Mucosa of descending colon (tissue), 3 donors: ENCODE results near the gene PCDHB11. TPM values are rescaled to one million over a fixed set of nuclear protein-coding genes. Genes with fewer than 3 reads are reported as not detected.
"Not testable (repeated sequence)": the region's sequence is repeated elsewhere in the genome, so short reads cannot be mapped to it uniquely, and the experiment has no call there.

Source experiments
- ATAC-seq: fragments of 200-7000 bp; cut with Tn5 transposase; one replicate; pipeline ENCODE4 v1.9.1; 2020; ENCODE audit warnings: mild to moderate bottlenecking, moderate library complexity
- DNase-seq, 3 donors: peaks; one replicate each; pipeline ENCODE4 v3.0.0-alpha.2; 2020
- H3K36me3 ChIP-seq: fragments of 200-600 bp; one replicate; pipeline ENCODE4 v1.8.0; 2021; ENCODE audit warnings: low read depth, mild to moderate bottlenecking
- H3K4me1 ChIP-seq: fragments of 200-600 bp; one replicate; pipeline ENCODE4 v1.8.0; 2021; ENCODE audit warnings: low read depth, mild to moderate bottlenecking
- H3K4me3 ChIP-seq: fragments of 200-600 bp; one replicate; pipeline ENCODE4 v1.8.0; 2021; ENCODE audit warnings: mild to moderate bottlenecking
- H3K9me3 ChIP-seq: fragments of 200-600 bp; one replicate; pipeline ENCODE4 v1.8.0; 2021; ENCODE audit warnings: mild to moderate bottlenecking
- intact Hi-C, 2 donors: fragments of 100-400 bp; cut with DNase I in 1 of 2; cut with micrococcal nuclease in 1 of 2; formaldehyde crosslinking; loops; one replicate each; pipeline versions ENCODE4 v1.11.0 to v1.11.1; 2022; cut with DNase I, micrococcal nuclease
- total RNA-seq, 3 donors: library from RNA; stranded (reverse); fragmentation: NEBNext Ultra II Directional in 2 of 3; extraction: Animal tissue kit (Norgen Biotek cat#: 25700) in 2 of 3; gene quantifications; one replicate each; pipeline versions ENCODE4 v1.2.1 to v1.2.4, GENCODE V29; 2021 to 2023
- TF ChIP-seq, protein P1 (sequence below): fragments of 200-600 bp; IDR thresholded peaks from one replicate; pipeline ENCODE4 v1.8.0; 2022; ENCODE audit warnings: antibody characterized with exemption, mild to moderate bottlenecking
- donor health status: DM: no; HTN: no; CAD: no; lungs with moderate emphysema.
- donor health status: DM: no; HTN: no; CAD: no.
- donor health status: DM: no; HTN: yes; CAD: no.

PCDHB11 gene
- total RNA-seq, 3 donors from 2014 or later, result 0.55 to 5.8 (median 1.3) TPM

DNA sequence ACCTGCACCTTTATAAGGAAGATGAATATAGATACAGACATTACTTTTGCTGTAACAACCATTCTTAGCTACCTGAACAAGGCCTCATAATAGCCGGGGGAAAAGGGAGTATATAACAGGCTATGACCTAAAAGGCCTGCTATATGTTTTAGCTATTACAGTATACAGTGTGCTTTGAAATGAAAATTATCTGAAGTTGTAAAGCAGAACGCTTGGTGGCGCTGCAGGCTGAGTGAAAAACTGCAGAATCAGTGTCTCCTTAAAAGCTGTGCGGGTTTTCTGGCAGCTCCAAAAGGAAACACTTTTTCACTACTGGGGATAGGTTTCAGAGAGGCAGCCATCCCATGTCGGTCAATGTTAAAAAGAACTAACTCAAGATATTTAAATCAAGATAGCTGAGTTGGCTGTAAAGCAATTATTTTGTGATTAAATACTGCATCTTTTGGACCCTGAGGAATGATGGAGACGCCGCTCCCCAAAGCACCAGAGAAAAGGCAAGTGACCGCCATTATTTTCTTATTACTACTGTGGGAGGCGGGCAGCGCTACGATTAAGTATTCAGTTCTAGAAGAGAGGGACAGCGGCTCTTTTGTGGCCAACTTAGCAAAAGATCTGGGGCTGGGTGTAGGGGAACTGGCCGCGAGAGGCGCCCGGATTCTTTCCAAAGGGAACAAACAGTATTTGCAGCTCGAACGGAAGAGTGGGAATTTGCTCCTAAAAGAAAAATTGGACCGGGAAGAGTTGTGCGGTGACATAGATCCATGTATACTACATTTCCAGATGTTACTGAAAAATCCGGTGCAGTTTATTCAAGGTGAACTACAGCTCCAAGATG lies 43.7 kb upstream of the PCDHB11 start:
- TF ChIP-seq, protein P1, sequence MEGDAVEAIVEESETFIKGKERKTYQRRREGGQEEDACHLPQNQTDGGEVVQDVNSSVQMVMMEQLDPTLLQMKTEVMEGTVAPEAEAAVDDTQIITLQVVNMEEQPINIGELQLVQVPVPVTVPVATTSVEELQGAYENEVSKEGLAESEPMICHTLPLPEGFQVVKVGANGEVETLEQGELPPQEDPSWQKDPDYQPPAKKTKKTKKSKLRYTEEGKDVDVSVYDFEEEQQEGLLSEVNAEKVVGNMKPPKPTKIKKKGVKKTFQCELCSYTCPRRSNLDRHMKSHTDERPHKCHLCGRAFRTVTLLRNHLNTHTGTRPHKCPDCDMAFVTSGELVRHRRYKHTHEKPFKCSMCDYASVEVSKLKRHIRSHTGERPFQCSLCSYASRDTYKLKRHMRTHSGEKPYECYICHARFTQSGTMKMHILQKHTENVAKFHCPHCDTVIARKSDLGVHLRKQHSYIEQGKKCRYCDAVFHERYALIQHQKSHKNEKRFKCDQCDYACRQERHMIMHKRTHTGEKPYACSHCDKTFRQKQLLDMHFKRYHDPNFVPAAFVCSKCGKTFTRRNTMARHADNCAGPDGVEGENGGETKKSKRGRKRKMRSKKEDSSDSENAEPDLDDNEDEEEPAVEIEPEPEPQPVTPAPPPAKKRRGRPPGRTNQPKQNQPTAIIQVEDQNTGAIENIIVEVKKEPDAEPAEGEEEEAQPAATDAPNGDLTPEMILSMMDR, result no peak

DNA sequence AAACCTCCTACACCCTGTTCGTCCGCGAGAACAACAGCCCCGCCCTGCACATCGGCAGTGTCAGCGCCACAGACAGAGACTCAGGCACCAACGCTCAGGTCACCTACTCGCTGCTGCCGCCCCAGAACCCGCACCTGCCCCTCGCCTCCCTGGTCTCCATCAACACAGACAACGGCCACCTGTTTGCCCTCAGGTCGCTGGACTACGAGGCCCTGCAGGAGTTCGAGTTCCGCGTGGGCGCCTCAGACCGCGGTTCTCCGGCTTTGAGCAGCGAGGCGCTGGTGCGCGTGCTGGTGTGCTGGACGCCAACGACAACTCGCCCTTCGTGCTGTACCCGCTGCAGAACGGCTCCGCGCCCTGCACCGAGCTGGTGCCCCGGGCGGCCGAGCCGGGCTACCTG lies 42.1 kb upstream of the PCDHB11 start:
- DNase-seq, intact Hi-C loops, H3K4me3 ChIP-seq, ATAC-seq, H3K36me3 ChIP-seq, H3K4me1 ChIP-seq: not testable (repeated sequence)
- H3K9me3 ChIP-seq, result peaks cover 47% of the 10 kb centered on the region

More for the DNA sequence above, 43.7 kb upstream of the PCDHB11 start:
- DNase-seq (no peak), ATAC-seq (no peak)
- Histone ChIP-seq H3K36me3 (no peaks in the 10 kb centered on the region), H3K4me1 (no peaks in the 10 kb centered on the region), H3K4me3 (no peak overlapping the region), H3K9me3 (peaks cover 55% of the 10 kb centered on the region)
- intact Hi-C loops, result no loop called here

DNA sequence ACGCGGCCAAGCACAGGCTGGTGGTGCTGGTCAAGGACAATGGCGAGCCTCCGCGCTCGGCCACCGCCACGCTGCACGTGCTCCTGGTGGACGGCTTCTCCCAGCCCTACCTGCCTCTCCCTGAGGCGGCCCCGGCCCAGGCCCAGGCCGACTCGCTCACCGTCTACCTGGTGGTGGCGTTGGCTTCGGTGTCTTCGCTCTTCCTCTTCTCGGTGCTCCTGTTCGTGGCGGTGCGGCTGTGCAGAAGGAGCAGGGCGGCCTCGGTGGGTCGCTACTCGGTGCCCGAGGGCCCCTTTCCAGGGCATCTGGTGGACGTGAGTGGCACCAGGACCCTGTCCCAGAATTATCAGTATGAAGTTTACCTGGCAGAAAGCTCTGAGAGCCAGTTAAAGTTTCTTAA lies 41.5 kb upstream of the PCDHB11 start:
- H3K36me3 ChIP-seq, H3K4me3 ChIP-seq, ATAC-seq, DNase-seq, H3K4me1 ChIP-seq, intact Hi-C loops: not testable (repeated sequence)
- H3K9me3 ChIP-seq, result peaks cover 42% of the 10 kb centered on the region

DNA sequence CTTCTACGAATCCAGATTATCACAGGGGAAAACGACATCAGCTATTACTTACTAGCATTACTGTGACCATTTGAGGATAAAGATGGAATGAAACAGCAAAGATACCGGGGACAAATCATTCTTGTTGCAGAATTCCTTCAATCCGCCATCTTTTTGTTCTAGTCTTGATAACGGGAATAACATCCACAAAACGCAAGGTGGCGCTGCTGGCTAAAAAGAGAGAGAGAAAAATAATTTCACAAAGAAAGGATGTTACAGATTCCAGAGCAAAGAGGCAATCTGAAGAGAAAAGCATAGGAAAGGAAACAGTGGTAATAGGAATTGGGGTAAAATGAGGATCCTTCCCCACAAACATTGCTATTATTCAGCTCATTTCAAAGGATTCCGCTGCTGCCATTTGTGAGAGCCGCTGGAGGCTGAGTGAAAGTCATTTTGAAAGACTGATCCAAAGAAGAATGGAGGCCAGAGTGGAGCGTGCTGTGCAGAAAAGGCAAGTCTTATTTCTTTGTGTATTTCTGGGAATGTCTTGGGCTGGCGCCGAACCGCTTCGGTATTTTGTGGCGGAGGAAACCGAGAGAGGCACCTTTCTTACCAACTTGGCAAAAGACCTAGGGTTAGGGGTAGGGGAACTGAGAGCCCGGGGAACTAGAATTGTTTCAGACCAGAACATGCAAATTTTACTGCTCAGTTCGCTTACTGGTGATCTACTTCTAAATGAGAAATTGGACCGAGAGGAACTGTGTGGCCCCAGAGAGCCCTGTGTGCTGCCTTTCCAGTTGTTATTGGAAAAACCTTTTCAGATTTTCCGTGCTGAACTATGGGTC lies 26.8 kb upstream of the PCDHB11 start, which contains the start of gene PCDHB7:
TSS of gene PCDHB7 (plus strand) at position 264 of the 824 bp plus-strand sequence. CDS start at position 456, 192 bp downstream.
- DNase-seq (no peak), ATAC-seq (no peak)
- Histone ChIP-seq H3K4me1 (no peaks in the 10 kb centered on the region), H3K36me3 (no peaks in the 10 kb centered on the region), H3K9me3 (peaks cover 51% of the 10 kb centered on the region), H3K4me3 (no peak within 1 kb of the TSS)
- TF ChIP-seq, protein P1, result no peak
- intact Hi-C loops, result no loop called here

- intact Hi-C loops, result not testable (repeated sequence)
- peaks cover 59% of the 10 kb centered on the region for H3K9me3 ChIP-seq
Measured at GRCh38 chr5:141174291-141175104, 24.9 kb upstream of the PCDHB11 start.

GRCh38 chr5:141175933-141176332 lies 23.5 kb upstream of the PCDHB11 start:
- ATAC-seq (no peak), DNase-seq (no peak)
- Histone ChIP-seq H3K4me1 (no peaks in the 10 kb centered on the region), H3K36me3 (no peaks in the 10 kb centered on the region), H3K4me3 (no peak overlapping the region), H3K9me3 (peaks cover 62% of the 10 kb centered on the region)
- TF ChIP-seq, protein P1, result no peak
- intact Hi-C loops, result no loop called here

More at GRCh38 chr5:141174291-141175104, 24.9 kb upstream of the PCDHB11 start:
- not testable (repeated sequence) for H3K4me3 ChIP-seq, H3K4me1 ChIP-seq, DNase-seq, ATAC-seq, H3K36me3 ChIP-seq

GRCh38 chr5:141177577-141178191 lies 21.7 kb upstream of the PCDHB11 start, which contains the start of gene PCDHB8:
Gene PCDHB8, plus strand, starts transcription at chr5:141177790. Its CDS starts 245 bp downstream, at chr5:141178035.
- H3K4me1 ChIP-seq, DNase-seq, H3K36me3 ChIP-seq, H3K4me3 ChIP-seq, intact Hi-C loops, ATAC-seq: not testable (repeated sequence)
- H3K9me3 ChIP-seq, result peaks cover 69% of the 10 kb centered on the region

DNA sequence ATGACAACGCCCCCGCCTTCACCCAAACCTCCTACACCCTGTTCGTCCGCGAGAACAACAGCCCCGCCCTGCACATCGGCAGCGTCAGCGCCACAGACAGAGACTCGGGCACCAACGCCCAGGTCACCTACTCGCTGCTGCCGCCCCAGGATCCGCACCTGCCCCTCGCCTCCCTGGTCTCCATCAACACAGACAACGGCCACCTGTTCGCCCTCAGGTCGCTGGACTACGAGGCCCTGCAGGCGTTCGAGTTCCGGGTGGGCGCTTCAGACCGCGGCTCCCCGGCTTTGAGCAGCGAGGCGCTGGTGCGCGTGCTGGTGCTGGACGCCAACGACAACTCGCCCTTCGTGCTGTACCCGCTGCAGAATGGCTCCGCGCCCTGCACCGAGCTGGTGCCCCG lies 20.1 kb upstream of the PCDHB11 start:
- intact Hi-C loops, H3K4me1 ChIP-seq, H3K36me3 ChIP-seq, H3K4me3 ChIP-seq, DNase-seq, ATAC-seq: not testable (repeated sequence)
- H3K9me3 ChIP-seq, result peaks cover 61% of the 10 kb centered on the region

- intact Hi-C loops, H3K4me1 ChIP-seq, ATAC-seq, H3K36me3 ChIP-seq, DNase-seq, H3K4me3 ChIP-seq: not testable (repeated sequence)
- H3K9me3 ChIP-seq, result peaks cover 61% of the 10 kb centered on the region
Measured at GRCh38 chr5:141179876-141180275, 19.6 kb upstream of the PCDHB11 start.
